Measurements from ENCODE around the gene ALX4. TPM values are rescaled to one million over a fixed set of nuclear protein-coding genes. Genes with fewer than 3 reads are reported as not detected.

ALX4 gene
- total RNA-seq, 1 donor from 2014 or later, result not detected

DNA sequence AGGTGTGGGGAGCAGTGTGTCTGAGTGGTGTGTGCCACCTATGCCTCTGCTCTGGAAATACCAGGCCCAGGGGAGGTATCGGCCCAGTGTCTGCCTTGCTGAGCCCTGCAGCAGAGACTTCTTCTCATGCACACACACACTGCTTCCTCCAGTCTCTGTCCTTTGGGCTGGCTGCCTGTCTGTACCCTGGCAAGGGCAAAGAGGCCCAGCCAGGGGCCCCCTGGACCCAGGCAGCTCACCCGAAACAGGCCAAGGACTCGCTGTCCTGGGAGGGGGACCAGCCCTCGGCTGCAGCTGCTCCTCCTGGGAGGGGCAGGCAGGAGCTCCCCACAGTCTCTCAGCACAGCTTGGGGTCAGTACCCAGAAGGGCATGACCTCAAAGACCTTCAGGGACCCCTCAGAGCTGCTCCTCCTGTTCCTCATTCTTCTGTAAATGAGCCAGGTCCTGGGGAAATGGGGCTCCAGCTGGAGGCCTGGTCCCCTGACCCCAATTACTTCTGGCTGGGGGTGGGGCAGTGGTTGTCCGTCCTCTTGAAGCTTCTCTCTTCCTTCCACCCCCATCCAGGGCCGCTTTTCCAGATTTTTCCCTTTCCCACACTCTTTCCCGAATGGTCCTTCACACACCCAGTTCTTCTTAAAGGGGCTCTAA, 24.5 kb upstream of the ALX4 start:
- Mint-ChIP-seq H3K4me1 (peaks cover 18% of the 10 kb centered on the region), H3K36me3 (no peaks in the 10 kb centered on the region), H3K27me3 (ENCODE audit: insufficient read depth, low read depth) (peaks cover 60% of the 10 kb centered on the region), H3K27ac (no peak overlapping the region), H3K4me3 (no peak overlapping the region), H3K9me3 (no peaks in the 10 kb centered on the region)
- Histone ChIP-seq H3F3A (ENCODE audit: low read depth) (peaks cover 14% of the 10 kb centered on the region), H2AFZ (replicated peaks) (no peak overlapping the region), H3K4me3 (no peak overlapping the region), H3K9me3 (ENCODE audit: low read depth) (no peaks in the 10 kb centered on the region), H3K27me3 (peaks cover 95% of the 10 kb centered on the region), H3K4me1 (peaks cover 28% of the 10 kb centered on the region), H3K9ac (no peak overlapping the region), H3K4me2 (peak overlapping the region; percentile 59), H3K36me3 (no peaks in the 10 kb centered on the region), H4K20me1 (ENCODE audit: low read depth) (peaks cover 5% of the 10 kb centered on the region), H3K79me2 (ENCODE audit: low read depth) (no peaks in the 10 kb centered on the region), H3K27ac (no peak overlapping the region)
- TF ChIP-seq EZH2 (IDR thresholded peaks at IDR 0.05), result no peak
- TF ChIP-seq, protein P1, sequence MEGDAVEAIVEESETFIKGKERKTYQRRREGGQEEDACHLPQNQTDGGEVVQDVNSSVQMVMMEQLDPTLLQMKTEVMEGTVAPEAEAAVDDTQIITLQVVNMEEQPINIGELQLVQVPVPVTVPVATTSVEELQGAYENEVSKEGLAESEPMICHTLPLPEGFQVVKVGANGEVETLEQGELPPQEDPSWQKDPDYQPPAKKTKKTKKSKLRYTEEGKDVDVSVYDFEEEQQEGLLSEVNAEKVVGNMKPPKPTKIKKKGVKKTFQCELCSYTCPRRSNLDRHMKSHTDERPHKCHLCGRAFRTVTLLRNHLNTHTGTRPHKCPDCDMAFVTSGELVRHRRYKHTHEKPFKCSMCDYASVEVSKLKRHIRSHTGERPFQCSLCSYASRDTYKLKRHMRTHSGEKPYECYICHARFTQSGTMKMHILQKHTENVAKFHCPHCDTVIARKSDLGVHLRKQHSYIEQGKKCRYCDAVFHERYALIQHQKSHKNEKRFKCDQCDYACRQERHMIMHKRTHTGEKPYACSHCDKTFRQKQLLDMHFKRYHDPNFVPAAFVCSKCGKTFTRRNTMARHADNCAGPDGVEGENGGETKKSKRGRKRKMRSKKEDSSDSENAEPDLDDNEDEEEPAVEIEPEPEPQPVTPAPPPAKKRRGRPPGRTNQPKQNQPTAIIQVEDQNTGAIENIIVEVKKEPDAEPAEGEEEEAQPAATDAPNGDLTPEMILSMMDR (IDR thresholded peaks at IDR 0.05), result no peak
- TF ChIP-seq EZH2phosphoT487 (IDR thresholded peaks at IDR 0.05), result no peak
- DNase-seq (ENCODE audit: low spot score), result no peak

DNA sequence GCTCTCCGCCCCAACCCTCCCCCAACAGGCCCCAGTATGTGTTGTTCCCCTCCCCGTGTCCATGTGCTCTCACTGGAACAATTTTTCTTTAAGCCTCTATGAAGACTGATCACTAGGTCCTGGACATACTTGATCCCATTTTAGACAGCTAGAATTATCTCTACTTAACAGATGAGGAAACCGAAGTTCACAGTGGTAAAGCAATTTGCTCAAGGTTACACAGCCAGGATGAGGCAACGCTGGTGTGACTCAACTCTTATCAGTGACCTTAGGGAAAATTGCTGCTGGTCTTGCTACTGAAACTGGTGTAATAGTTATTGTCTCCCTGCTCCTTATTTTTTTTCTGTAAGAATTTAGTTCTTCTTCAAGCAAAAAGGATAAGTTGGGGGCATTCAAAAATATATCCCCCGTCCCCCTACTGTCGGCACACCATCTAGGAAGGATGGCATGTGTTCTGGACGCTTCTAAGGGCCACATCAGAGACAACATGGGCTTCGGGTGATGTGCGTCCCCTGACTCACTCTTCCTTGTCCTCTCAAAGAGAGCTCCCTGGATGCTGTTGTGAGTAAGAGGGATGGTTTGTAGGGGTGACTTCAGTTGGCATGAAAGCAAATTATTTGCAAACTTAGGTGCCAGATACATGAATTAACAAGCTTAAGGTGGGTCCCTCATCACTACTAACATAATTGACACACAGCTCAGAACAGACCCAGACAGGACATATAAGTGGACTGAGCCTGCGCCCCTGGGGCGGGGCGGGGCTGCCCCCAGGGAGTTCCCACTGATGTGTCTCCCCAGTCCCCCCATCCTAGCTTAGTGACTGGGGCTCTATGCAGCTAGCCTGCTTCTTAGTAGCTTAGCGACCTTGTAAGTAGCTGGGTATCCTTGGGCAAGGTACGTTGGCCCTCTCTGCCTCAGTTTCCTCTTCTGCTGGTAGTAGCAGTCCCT, 23.6 kb upstream of the ALX4 start:
- no peak overlapping the region for H2AFZ ChIP-seq (replicated peaks)
- H3K79me2 ChIP-seq (ENCODE audit: low read depth), result no peaks in the 10 kb centered on the region
- Mint-ChIP-seq H3K36me3 (no peaks in the 10 kb centered on the region), H3K27me3 (ENCODE audit: insufficient read depth, low read depth) (peaks cover 51% of the 10 kb centered on the region), H3K4me3 (no peak overlapping the region), H3K9me3 (no peaks in the 10 kb centered on the region), H3K4me1 (peaks cover 18% of the 10 kb centered on the region), H3K27ac (no peak overlapping the region)
- H4K20me1 ChIP-seq (ENCODE audit: low read depth), result peaks cover 5% of the 10 kb centered on the region
- H3K9me3 ChIP-seq (ENCODE audit: low read depth), result no peaks in the 10 kb centered on the region
- H3K27me3 ChIP-seq, result peaks cover 97% of the 10 kb centered on the region
- DNase-seq (ENCODE audit: low spot score), result no peak
- H3K9ac ChIP-seq, result no peak overlapping the region
- TF ChIP-seq EZH2phosphoT487 (IDR thresholded peaks at IDR 0.05) (no peak), EZH2 (IDR thresholded peaks at IDR 0.05) (no peak)
- H3K36me3 ChIP-seq, result no peaks in the 10 kb centered on the region
- H3K27ac ChIP-seq, result no peak overlapping the region
- no peak overlapping the region for H3K4me2 ChIP-seq
- H3F3A ChIP-seq (ENCODE audit: low read depth), result peaks cover 8% of the 10 kb centered on the region
- no peak overlapping the region for H3K4me3 ChIP-seq
- peaks cover 21% of the 10 kb centered on the region for H3K4me1 ChIP-seq

- H3F3A ChIP-seq (ENCODE audit: low read depth), result peaks cover 8% of the 10 kb centered on the region
- no peak for TF ChIP-seq EZH2 (IDR thresholded peaks at IDR 0.05)
- TF ChIP-seq EZH2phosphoT487 (IDR thresholded peaks at IDR 0.05), result no peak
- Mint-ChIP-seq H3K27ac (no peak overlapping the region), H3K36me3 (no peaks in the 10 kb centered on the region), H3K4me1 (peaks cover 21% of the 10 kb centered on the region), H3K9me3 (no peaks in the 10 kb centered on the region), H3K27me3 (ENCODE audit: insufficient read depth, low read depth) (peaks cover 44% of the 10 kb centered on the region), H3K4me3 (no peak overlapping the region)
- H3K4me3 ChIP-seq, result no peak overlapping the region
- no peak overlapping the region for H3K9ac ChIP-seq
- no peaks in the 10 kb centered on the region for H3K9me3 ChIP-seq (ENCODE audit: low read depth)
- H3K36me3 ChIP-seq, result no peaks in the 10 kb centered on the region
- no peak overlapping the region for H2AFZ ChIP-seq (replicated peaks)
- peaks cover 5% of the 10 kb centered on the region for H4K20me1 ChIP-seq (ENCODE audit: low read depth)
- no peak for DNase-seq (ENCODE audit: low spot score)
- H3K27me3 ChIP-seq, result peaks cover 97% of the 10 kb centered on the region
- H3K4me2 ChIP-seq, result no peak overlapping the region
- H3K4me1 ChIP-seq, result peaks cover 18% of the 10 kb centered on the region
- H3K79me2 ChIP-seq (ENCODE audit: low read depth), result no peaks in the 10 kb centered on the region
- H3K27ac ChIP-seq, result no peak overlapping the region
Observed at GRCh38 chr11:44332665-44333064, 22.7 kb upstream of the ALX4 start.

- no peak overlapping the region for H3K27ac ChIP-seq
Observed at GRCh38 chr11:44329472-44330230, 19.7 kb upstream of the ALX4 start.

More at GRCh38 chr11:44329472-44330230, 19.7 kb upstream of the ALX4 start:
- Histone ChIP-seq H4K20me1 (ENCODE audit: low read depth) (peaks cover 7% of the 10 kb centered on the region), H3K36me3 (no peaks in the 10 kb centered on the region), H2AFZ (replicated peaks) (no peak overlapping the region), H3K4me3 (no peak overlapping the region), H3F3A (ENCODE audit: low read depth) (peaks cover 3% of the 10 kb centered on the region), H3K4me2 (no peak overlapping the region), H3K27me3 (peaks cover 97% of the 10 kb centered on the region), H3K4me1 (peaks cover 7% of the 10 kb centered on the region), H3K9me3 (ENCODE audit: low read depth) (no peaks in the 10 kb centered on the region), H3K79me2 (ENCODE audit: low read depth) (no peaks in the 10 kb centered on the region), H3K9ac (no peak overlapping the region)
- Mint-ChIP-seq H3K9me3 (no peaks in the 10 kb centered on the region), H3K4me1 (peaks cover 18% of the 10 kb centered on the region), H3K36me3 (no peaks in the 10 kb centered on the region), H3K27ac (peak overlapping the region; percentile 30), H3K4me3 (no peak overlapping the region), H3K27me3 (ENCODE audit: insufficient read depth, low read depth) (peaks cover 41% of the 10 kb centered on the region)
- TF ChIP-seq EZH2 (IDR thresholded peaks at IDR 0.05) (no peak), EZH2phosphoT487 (IDR thresholded peaks at IDR 0.05) (no peak)
- TF ChIP-seq, protein P1 (IDR thresholded peaks at IDR 0.05), result no peak
- no peak for DNase-seq (ENCODE audit: low spot score)

All from neural progenitor cell (in vitro differentiated cells).